KG1 (cell line): ENCODE data around the gene PARP9.
A peak's percentile ranks its signal among the peaks of the same experiment; 100 is the strongest.

ENCODE experiments used
- DNase-seq: peaks from one replicate; lab custom pipeline; 2025; lab: John Stamatoyannopoulos, UW

PARP9 gene

DNA sequence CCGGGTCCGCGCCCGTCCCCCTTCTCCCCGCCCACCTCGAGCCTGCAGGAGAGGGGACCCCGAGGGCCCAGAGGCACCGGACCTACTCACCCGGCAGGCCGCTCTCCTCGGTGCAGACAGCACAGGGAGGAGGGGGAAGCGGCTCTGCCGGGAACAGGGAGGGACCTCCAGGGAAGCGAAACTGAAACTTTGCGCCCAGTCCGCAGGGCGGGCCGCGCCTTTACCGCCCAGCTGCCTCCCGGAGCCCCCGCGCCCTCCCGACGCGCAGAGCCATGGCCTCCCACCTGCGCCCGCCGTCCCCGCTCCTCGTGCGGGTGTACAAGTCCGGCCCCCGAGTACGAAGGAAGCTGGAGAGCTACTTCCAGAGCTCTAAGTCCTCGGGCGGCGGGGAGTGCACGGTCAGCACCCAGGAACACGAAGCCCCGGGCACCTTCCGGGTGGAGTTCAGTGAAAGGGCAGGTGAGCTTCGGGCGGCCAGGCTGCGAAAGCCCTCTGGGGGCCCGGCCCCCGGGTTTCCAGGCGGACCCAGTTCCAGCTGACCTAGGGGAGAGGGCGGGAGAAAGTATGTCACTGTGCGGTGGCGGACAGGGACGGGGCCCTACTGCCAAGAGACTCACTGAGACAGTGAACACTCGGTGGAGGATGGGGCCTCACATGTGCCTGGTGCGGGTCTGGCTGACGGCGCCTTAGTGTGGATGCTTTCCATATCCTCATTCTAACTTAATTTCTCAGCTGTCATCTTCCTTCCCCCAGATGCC, at the start of gene PARP9, which contains the start of gene DTX3L:
TSS of gene PARP9 (minus strand) at position 146 of the 758 bp plus-strand sequence. CDS start 4,680 bp downstream, outside the sequence.
TSS of gene DTX3L (plus strand) at position 184 of the 758 bp plus-strand sequence. CDS start at position 273, 89 bp downstream.
- peak; percentile 58 for DNase-seq

DNA sequence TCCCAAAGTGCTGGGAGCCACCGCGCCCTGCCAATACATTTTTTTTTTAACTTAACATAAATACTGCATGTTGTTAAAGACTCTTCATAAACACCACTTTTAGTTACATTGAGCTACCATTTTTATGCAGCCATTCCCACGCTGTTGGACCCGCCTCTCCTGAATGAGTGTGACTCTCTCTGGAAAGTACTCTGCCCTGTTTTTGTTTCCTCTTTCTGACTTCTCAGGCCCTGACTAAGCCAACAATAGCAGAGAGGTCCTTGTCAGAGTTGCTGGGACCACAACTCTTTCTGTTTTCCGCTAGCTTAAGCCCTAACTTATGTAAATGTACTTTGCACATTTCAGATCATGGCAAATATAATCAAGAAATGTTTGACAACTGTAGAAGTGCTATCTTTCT, 48.6 kb upstream of the PARP9 start:
- DNase-seq = no peak

DNA sequence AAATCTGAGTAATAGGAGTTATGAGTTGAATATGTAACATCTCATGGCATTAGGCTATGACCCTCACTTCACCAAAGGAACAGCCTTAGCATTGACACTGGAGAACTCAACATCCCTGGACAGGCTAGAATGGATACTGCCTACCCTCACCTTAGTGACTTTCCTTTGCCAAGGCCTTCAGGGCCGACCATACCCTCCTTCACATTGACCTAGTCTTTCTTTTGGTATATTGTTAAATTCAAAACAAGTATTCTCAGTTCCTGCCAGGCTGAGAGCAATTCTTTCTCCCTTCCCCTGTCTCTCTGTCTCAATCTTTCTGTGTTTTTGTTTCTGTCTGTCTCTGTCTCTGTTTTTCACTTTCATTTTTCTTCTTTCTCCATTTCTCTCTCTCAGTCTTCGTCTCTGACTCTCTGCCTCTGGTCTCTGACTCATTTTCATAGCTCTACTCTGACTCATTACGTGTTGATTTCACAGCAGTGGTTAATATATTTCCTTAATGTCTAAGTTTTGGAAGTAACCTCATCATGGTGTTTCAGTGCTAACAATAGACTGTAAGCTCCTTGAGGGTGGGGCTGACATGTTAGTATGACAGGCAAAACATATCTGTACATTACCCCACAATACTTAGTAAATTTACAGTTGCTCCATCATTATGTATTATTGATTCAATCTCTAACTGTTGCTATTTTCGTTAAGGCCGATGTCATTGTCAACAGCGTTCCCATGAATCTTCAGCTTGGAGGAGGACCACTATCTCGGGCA, 45.9 kb upstream of the PARP9 start:
- no peak for DNase-seq

DNA sequence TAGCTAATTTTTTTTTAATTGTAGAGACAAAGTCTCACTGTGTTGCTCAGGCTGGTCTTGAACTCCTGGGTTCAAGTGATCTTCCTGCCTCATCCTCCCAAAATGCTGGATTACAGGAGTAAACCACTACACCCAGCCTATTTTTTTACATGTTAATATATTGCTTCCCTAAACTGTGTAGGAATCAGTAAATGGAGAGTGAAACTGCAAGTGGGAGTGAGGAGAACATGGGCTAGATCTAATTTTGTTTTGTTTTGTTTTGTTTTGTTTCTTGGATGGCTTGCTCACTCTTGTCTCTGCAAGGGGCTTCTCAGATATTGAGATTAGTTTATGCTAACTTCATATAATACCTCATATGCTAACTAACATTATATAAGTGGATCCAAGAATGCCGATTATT, 44.8 kb upstream of the PARP9 start:
- DNase-seq = no peak

DNA sequence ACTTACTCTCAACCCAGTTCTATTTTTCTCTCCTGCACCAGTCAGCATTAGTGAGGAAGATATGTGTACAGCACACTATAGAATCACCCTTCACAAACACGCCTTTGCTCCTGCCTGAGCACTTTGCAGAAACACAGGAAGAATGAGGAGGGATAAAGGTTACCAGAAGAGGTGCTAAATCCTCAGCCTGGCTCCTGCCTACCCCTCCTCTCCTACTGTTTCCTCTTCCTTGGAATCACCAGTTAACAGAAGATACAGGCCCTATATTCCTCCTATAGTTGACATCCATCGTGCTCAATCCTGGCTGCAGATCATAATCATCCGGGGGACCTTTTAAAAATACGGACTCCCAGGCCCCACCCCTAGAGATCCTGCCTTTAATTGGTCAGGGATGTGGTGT, 42.2 kb upstream of the PARP9 start:
- no peak for DNase-seq

DNA sequence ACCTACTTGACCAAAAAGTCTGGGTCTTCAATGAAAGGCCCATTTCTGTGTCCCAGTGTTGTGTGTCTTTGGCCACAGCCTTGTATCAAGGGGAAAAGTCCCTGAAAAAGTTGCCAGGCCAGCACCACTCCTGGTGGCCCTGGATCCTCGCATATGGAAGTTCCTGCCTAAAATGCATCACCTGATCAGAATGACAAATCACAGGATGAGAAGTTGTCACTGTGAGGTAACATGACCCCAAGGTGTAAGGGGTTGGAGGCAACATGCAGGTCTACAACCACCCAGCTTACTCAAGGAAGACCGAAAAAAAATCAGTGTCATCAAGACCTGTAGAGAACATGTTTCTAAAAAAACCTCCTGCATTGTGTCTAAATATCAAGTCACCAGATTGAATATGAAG, 39.0 kb upstream of the PARP9 start:
- DNase-seq = no peak

DNA sequence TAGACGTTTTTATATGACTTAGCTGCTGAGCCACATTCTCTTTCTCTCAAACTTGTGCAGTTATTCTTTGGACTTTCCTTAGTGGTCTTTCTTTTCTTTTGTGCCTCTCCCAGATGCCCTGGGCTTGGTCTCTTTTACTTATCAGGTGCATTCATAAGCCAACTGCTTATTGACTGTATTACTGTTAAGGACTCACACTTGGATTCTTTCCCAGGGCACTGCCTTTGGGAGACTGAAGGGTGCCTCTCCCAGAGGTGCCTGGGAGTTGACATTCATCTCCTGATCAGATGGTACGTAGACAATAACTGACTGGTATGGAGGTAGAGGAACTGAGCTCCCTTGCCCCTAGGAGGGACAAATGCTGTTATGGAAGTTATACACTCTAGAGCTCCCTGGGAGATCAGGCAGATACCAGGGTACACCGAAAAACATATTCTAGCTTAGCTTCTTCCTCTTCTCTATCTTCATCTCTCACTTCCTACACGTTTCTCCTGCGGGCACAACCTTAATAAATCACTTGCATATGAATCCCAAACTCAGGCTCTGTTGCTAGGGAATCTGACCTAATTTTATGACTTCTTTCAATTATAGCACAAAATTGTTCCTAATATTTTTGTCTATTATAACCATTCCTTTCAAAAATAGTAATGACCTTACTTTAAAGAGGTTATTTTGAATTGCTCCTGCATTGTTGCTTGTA, 38.1 kb upstream of the PARP9 start:
- DNase-seq = no peak

DNA sequence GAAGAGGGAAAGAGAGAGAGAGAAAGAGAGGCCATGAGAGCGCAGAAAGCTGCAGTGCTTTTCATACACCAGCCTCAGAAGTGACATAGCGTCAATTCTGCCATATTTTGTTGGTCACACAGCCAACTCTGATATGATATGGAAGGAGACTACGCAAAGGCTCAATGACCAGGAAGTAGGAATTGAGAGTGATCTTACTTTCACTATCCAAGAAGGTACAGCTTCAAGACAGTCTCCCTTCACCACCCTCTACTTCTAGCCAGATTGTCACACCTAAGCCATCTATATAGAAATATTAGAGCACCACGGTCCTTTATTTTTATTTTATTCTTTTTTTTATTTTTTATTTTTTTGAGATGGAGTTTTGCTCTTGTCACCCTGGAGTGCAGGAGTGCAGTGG, 34.5 kb upstream of the PARP9 start:
- no peak for DNase-seq

DNA sequence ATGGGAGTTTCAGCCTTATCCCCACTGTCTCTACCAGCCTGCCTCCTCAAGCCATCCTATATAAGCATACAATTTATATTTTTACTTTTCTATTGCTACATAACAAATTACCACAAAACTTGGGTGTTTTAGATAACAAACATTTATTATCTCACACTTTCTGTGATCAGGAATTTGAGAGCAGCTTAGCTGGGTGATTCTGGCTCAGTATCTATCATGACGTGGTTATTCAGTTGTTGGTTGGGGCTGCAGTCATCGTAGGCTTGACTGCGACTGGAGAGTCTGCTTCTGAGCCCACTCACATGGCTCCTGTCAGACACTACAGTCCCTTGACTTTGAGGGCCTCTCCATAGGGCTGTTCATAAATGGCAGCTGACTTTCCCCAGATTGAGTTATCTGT, 34.1 kb upstream of the PARP9 start:
- DNase-seq = no peak

DNA sequence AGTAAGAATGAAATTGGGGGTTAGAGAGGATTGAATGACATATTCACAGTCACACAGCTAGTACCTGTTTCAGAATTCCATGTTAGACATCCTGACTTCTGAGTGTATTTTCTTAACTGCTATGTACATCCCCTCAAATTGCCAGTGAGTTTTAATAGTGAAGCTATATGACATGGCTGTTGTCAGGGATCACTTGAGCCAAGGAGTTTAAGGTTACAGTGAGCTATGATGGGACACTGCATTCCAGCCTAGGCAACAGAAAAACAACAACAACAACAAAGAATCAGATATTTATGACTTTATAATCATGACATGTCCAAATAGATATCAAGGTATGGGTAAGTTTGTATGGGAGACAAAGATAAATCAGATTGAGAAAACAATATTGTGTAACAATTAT, 29.9 kb upstream of the PARP9 start:
- DNase-seq = no peak

DNA sequence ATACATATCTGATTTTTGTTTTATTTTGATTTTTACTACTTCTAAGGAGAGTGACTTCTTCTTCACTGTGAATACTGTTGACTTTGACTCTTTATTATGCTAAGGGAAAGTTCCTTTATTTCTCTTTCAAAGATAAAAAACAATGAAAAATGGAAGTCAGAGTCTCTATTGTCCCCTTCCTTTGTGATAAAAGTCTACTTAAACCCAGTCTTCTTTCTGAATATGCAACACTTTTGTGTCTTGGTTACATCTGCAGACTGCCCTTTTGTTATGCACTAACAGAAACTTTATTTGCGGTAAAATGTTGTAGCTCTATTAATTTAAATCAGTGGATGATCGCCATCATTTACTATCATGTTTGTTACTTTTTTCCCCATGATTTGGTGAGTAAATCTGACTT, 26.5 kb upstream of the PARP9 start:
- no peak for DNase-seq

DNA sequence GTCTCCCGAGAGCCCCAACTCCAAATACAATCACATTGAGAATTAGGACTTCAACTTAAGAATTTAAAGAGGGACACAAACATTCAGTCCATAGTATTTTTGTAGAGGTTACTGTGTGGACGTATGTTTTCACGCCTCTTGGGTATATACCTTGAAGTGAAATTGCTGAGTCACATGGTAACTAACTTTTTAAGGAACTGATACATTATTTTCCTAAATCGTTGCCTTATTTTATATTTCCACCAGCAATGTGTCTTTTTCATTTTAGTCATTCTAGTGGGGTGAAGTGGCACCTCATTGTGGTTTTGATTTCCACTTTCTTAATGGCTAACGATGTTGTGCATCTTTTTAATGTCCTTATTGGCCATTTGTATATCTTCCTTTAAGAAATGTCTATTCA, 25.2 kb upstream of the PARP9 start:
- DNase-seq = no peak

DNA sequence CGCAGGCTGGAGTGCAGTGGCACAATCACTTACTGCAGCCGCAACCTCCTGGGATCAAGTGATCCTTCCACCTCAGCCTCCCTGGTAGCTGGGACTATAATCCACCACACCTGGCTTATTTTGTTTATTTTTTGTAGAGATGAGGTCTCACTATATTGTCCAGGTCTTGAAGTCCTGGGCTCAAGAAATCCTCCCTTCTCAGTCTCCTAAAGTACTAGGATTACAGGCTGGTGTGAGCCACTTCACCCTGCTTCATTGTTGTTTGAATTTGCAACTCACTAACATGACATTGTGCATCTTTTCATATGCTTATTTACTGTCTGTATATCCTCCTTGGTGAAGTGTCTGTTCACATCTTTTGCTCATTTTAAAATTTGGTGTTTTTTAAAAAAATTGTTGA, 23.5 kb upstream of the PARP9 start:
- no peak for DNase-seq

DNA sequence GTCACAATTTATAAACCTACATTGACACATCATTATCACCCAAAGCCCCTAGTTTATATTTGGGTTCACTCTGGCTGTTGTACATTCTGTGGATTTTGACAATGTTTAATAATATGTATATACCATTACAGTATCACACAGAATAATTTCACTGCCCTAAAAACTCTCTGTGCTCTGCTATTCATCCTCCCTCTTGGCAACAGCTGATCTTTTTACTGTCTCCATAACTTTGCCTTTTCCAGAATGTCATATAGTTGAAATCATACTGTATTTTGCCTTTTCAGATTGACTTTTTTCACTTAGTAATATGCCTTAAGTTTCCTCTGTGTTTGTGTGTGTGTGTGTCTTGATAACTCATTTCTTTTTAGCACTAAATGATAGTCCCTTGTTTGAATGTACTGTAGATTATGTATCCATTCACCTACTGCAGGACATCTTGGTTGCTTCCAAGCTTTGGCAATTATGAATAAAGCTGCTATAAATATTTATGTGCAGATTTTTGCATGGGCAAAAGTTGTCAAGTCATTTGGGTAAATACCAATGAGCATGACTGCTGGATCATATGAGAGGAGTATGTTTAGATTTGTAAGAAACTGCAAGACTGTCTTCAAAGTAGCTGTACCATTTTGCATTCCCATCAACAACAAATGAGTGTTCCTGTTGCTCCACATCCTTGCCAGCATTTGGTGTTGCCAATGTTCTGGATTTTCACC, 22.8 kb upstream of the PARP9 start:
- no peak for DNase-seq

DNA sequence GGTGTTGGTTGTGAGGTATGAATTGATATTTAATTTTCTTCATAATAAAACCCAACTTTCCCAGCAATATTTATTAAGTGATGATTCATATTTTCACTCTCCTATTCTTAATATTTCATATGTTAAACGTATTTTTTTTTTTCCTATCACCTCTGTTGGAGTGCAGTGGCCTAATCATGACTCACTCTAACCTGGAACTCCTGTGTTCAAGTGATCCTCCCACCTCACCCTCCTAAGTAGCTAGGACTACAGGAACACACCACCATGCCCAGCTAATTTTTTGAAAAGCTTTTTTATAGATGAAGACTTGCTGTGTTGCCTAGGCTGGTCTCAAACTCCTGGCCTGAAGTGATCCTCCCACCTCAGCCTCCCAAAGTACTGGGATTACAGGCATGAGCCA, 22.0 kb upstream of the PARP9 start:
- no peak for DNase-seq

DNA sequence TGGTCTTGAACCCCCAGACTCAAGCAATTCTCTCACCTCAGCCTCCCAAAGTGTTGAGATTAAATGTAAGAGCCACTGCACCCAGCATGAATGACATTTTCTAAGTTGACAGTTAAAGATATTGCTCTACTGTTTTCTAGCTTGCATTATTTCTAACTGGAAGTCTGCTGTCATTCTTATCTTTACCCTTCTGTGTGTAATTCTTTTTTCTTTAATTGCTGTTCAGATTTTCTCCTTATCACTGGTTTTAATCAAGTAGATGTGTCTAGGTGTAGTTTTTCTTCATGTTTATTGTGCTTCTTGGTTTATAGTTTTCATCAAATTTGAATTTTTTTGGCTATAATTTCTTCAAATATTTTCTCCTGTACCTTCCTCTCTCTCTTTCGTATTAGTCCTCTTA, 18.3 kb upstream of the PARP9 start:
- DNase-seq = no peak

DNA sequence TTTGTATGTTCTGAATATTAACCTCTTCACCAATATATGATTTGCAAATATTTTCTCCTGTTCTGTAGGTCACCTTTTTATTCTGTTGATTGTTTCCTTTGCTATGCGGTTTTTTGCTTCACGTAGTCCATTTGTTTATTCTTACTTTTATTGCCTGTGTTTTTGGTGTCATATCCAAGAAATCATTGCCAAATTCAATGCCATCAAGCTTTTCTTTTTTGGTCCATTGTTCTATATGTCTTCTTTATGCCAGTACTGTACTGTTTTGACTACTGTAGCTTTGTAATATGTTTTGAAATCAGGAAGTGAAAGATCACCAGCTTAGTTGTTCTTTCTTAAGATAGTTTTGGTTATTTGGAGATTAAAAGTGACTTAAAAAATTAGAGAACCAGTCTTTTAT, 17.5 kb upstream of the PARP9 start:
- no peak for DNase-seq

DNA sequence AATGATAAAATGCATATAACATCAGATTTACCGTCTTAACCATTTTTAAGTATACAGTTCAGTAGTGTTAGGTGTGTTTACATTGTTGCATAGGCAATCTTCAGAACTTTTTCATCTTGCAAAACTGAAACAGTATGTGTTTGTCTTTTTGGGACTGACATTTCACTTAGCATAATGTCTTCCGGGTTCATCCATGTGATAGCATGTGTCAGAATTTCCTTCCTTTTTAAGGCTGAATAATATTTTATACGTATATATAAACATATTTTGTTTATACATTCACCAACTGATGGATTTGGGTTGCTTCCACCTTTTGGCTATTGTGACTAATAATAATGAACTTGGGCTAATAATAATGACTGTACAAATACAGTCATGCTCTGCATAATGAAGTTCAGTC, 16.4 kb upstream of the PARP9 start:
- DNase-seq = no peak

DNA sequence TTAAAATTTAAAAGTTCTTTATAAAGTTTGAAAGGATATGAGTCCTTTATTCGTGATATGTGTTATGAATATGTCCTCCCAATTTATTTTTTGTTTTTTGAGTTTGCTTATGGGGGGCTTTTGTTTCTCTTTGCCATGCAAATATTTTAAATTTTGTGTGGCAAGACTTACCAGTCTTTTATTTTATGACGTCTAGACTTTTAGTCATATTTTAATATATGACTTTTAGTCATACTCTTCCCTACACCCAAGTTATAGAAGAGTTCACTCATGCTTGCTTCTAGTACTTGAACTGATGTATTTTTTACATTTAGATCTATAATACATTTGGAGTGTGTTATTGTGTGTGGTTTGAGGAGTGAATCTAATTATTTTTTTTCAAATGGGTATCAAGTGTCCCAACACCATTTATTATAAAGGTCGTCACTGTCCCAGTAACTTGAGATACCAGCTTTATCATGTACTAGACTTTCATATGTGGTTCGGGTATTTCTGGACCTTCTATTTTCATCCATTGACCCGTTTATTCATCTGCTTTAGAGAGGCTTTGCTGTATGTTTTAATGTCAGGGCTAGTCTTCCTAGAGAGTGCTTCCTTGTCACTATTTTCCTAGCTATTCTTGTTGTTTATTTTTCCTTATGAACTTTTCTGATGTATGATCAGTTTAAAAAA, 14.1 kb upstream of the PARP9 start:
- DNase-seq = no peak

DNA sequence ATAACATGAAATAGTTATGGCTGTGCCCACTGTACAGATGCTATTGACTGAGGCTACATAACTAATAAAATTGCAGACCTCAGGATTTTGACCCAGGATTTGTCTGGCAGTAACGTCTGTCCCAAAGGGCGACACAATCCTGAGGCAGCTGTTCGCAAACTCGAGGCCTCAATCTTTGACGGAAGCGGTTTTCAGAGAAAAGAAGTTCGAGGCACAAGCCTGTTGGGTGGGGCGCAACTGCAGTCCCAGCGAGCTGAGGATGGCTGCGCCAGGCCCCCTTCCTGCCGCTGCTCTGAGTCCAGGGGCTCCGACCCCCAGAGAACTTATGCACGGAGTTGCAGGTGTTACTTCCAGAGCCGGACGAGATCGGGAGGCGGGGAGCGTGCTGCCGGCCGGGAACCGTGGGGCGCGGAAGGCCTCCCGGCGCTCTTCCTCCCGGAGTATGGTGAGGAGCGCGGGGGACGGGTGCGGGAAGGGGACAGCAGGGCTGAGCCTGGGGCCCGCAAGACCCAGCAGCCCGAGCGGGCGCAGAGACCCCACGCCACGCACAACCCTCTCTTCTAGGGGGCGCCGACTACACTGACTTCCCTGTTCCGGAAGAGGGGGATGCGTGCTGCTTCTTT, 13.4 kb upstream of the PARP9 start, which contains the start of gene PARP15:
TSS of gene PARP15 (plus strand) at position 242 of the 623 bp plus-strand sequence. CDS start at position 260, 18 bp downstream.
- no peak for DNase-seq
